HepG2 (cell line): ENCODE results near the gene CSNK1G1. TPM values are rescaled to one million over a fixed set of nuclear protein-coding genes. Genes with fewer than 3 reads are reported as not detected.

ENCODE experiments used
- AHR ChIP-seq: IDR thresholded peaks from 2 replicates; pipeline ENCODE4 v1.6.1; 2018; ENCODE audit warnings: missing genetic modification reagents, missing compliant biosample characterization
- CSRNP1 ChIP-seq: sonication (generic); formaldehyde crosslinking; IDR thresholded peaks from 2 replicates; pipeline ENCODE4 v1.8.1; 2023; ENCODE audit warnings: mild to moderate bottlenecking, missing genetic modification reagents
- DMAP1 ChIP-seq: IDR thresholded peaks from 2 replicates; pipeline ENCODE4 v1.6.1; 2016
- ELK4 ChIP-seq: sonication (generic); formaldehyde crosslinking; IDR thresholded peaks from 2 replicates; pipeline ENCODE4 v1.9.0; 2021; ENCODE audit warnings: missing genetic modification reagents, borderline replicate concordance
- FUBP1 ChIP-seq: sonication (generic); formaldehyde crosslinking; IDR thresholded peaks from 2 replicates; pipeline ENCODE4 v1.5.1; 2020; ENCODE audit warnings: missing genetic modification reagents, mild to moderate bottlenecking, borderline replicate concordance
- IRF1 ChIP-seq: sonication (generic); formaldehyde crosslinking; IDR thresholded peaks from 2 replicates; pipeline ENCODE4 v1.4.0; 2020; ENCODE audit warnings: low read depth, mild to moderate bottlenecking, missing genetic modification reagents
- PCBP1 ChIP-seq: fragments of 200-400 bp; formaldehyde crosslinking; IDR thresholded peaks from 2 replicates; pipeline ENCODE4 v1.6.1; 2017; ENCODE audit warnings: mild to moderate bottlenecking, low read depth, low read length, borderline replicate concordance
- PRDM4 ChIP-seq: sonication (generic); formaldehyde crosslinking; IDR thresholded peaks from 2 replicates; pipeline ENCODE4 v1.9.0; 2021; ENCODE audit warnings: missing genetic modification reagents, borderline replicate concordance
- PRMT3 ChIP-seq: sonication (generic); formaldehyde crosslinking; IDR thresholded peaks from 2 replicates; pipeline ENCODE4 v1.8.1; 2022; ENCODE audit warnings: low read depth, mild to moderate bottlenecking, moderate library complexity, missing genetic modification reagents, borderline replicate concordance
- STAT6 ChIP-seq: sonication (generic); formaldehyde crosslinking; IDR thresholded peaks from 2 replicates; pipeline ENCODE4 v1.4.0; 2020; ENCODE audit warnings: missing genetic modification reagents, mild to moderate bottlenecking, borderline replicate concordance
- TAF1 ChIP-seq: sonication (generic); formaldehyde crosslinking; IDR thresholded peaks from 2 replicates; pipeline ENCODE4 v1.4.0; 2020; ENCODE audit warnings: missing genetic modification reagents
- ZNF101 ChIP-seq: sonication (generic); formaldehyde crosslinking; IDR thresholded peaks from 2 replicates; pipeline ENCODE4 v1.4.0; 2020; ENCODE audit warnings: mild to moderate bottlenecking, low read depth, missing genetic modification reagents, borderline replicate concordance
- ZNF12 ChIP-seq: sonication (generic); formaldehyde crosslinking; IDR thresholded peaks from 2 replicates; pipeline ENCODE4 v1.5.0; 2020; ENCODE audit warnings: missing genetic modification reagents
- ZNF572 ChIP-seq: sonication (generic); formaldehyde crosslinking; IDR thresholded peaks from 2 replicates; pipeline ENCODE4 v1.5.1; 2020; ENCODE audit warnings: mild to moderate bottlenecking, missing genetic modification reagents
- ZNF577 ChIP-seq: sonication (generic); formaldehyde crosslinking; IDR thresholded peaks from 2 replicates; pipeline ENCODE4 v1.4.0; 2020; ENCODE audit warnings: mild to moderate bottlenecking, low read depth, missing genetic modification reagents, borderline replicate concordance
- ZNF773 ChIP-seq: sonication (generic); formaldehyde crosslinking; IDR thresholded peaks from 2 replicates; pipeline ENCODE4 v1.4.0; 2020; ENCODE audit warnings: missing genetic modification reagents, borderline replicate concordance
- ZNF782 ChIP-seq: sonication (generic); formaldehyde crosslinking; IDR thresholded peaks from 2 replicates; pipeline ENCODE4 v1.4.0; 2020; ENCODE audit warnings: missing genetic modification reagents, mild to moderate bottlenecking, borderline replicate concordance
- ZSCAN25 ChIP-seq: sonication (generic); formaldehyde crosslinking; IDR thresholded peaks from 2 replicates; pipeline ENCODE4 v1.8.0; 2022; ENCODE audit warnings: mild to moderate bottlenecking, missing genetic modification reagents
- polyA plus RNA-seq, 8 experiments: library from polyadenylated mRNA; depleted of rRNA in 3 of 8; stranded (reverse) in 7 of 8; unstranded in 1 of 8; fragments of >200 nt; fragmentation: Illumina TruSeq in 4 of 8; extraction: Trizol in 4 of 8; gene quantifications; 2 replicates each; pipeline versions ENCODE4 v1.2.1 to v1.2.3, GENCODE V29; 2011 to 2016; ENCODE audit warnings: low read depth in 4 of 8, missing spikeins in 1 of 8, mixed read lengths in 1 of 8; ENCODE audit not compliant: insufficient read depth in 1 of 8
- total RNA-seq, 5 experiments: library from RNA; depleted of rRNA; stranded (reverse); fragments of >200 nt; fragmentation: Illumina TruSeq; extraction: Trizol; gene quantifications; 2 replicates each; pipeline ENCODE4 v1.2.3, GENCODE V29; 2016; ENCODE audit warnings: low read depth in 1 of 5

CSNK1G1 gene
- total and polyA plus RNA-seq, 2 of the 13 experiments (the other 11 are each of a cell fraction or from before 2014, with no cell fraction given) = 8.5 to 12.6 TPM

GRCh38 chr15:64216730-64217428 is 139.1 kb downstream of the CSNK1G1 start (continued):
- TF ChIP-seq ZNF101 (CRISPR knock-in tag) = no peak
- TF ChIP-seq PCBP1 = no peak
- peak; percentile 75; the same call in 1 of the 2 replicates for TF ChIP-seq DMAP1 (CRISPR knock-in tag)
- no peak for TF ChIP-seq ZNF572 (CRISPR knock-in tag)
- no peak for TF ChIP-seq IRF1 (CRISPR knock-in tag)
- TF ChIP-seq PRMT3 (CRISPR knock-in tag) = no peak
- TF ChIP-seq ZSCAN25 (CRISPR knock-in tag) = no peak
- no peak for TF ChIP-seq STAT6 (CRISPR knock-in tag)
- TF ChIP-seq CSRNP1 (CRISPR knock-in tag) = no peak
- no peak for TF ChIP-seq AHR (CRISPR knock-in tag)
- no peak for TF ChIP-seq ELK4 (CRISPR knock-in tag)
- peak; percentile 70; the same call in 1 of the 2 replicates for TF ChIP-seq ZNF12 (CRISPR knock-in tag)
- TF ChIP-seq TAF1 (CRISPR knock-in tag) = no peak
- no peak for TF ChIP-seq FUBP1 (CRISPR knock-in tag)
- TF ChIP-seq PRDM4 (CRISPR knock-in tag) = no peak
- no peak for TF ChIP-seq ZNF577 (CRISPR knock-in tag)
- no peak for TF ChIP-seq ZNF782 (CRISPR knock-in tag)
- no peak for TF ChIP-seq ZNF773 (CRISPR knock-in tag)
